ENCODE data around the gene ERMAP. TPM values are rescaled to one million over a fixed set of nuclear protein-coding genes. Genes with fewer than 3 reads are reported as not detected.
A peak's percentile ranks its signal among the peaks of the same experiment; 100 is the strongest.

The ERMAP gene
- total and polyA plus RNA-seq, 2 donors, result 5.0 to 5.7 TPM

DNA sequence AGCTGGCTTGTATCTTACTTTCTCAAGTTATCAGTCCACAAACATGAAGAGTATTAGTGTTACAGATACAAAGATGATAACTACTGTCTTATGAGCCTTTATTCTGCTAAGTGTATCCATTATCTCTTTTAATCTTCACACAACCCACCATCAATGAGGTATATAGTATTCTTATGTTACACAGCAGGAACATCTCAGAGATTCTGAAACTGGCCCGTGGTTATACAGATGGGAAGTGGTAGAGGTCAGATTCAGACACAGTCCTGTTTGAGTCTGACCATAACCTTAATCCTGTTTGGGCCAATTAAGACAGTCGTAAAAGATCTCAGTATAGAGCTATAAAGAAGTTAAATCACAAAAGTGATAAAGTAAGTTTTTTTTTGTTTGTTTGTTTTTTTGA is 37.2 kb upstream of the ERMAP start:
- Histone ChIP-seq H3K4me1 (ENCODE audit: control insufficient read depth in 2 of 2, insufficient read depth in 2 of 2, low read length in 2 of 2) (peaks cover under 1 to 3% of the 10 kb centered on the region in 2 donors), H3K4me3 (ENCODE audit: low read length in 2 of 2) (no peak overlapping the region), H3K27me3 (ENCODE audit: control insufficient read depth in 2 of 2, insufficient read depth in 1 of 2, low read length in 1 of 2) (peaks cover 0 to 2% of the 10 kb centered on the region in 2 donors), H3K36me3 (ENCODE audit: control insufficient read depth in 2 of 2, insufficient read depth in 2 of 2, low read length in 1 of 2) (peaks cover 35 to 56% of the 10 kb centered on the region in 2 donors), H3K27ac (ENCODE audit: low read depth in 1 of 2, low read length in 1 of 2) (no peak overlapping the region), H3K9me3 (ENCODE audit: control insufficient read depth in 2 of 2, insufficient read depth in 1 of 2, low read length in 1 of 2) (no peaks in the 10 kb centered on the region)
- 93% methylated on average over 2 of the region's 2 CpGs for WGBS
- no peak for DNase-seq (ENCODE audit: low read depth in 6 of 9, low spot score in 9 of 9)

- no peak for DNase-seq (ENCODE audit: low read depth in 6 of 9, low spot score in 9 of 9)
- H3K4me1 ChIP-seq (ENCODE audit: control insufficient read depth in 2 of 2, insufficient read depth in 2 of 2, low read length in 2 of 2), result peaks cover 5 to 8% of the 10 kb centered on the region in 2 donors
- 98% methylated on average over 1 of the region's 1 CpG for WGBS
- H3K27ac ChIP-seq (ENCODE audit: low read depth in 1 of 2, low read length in 1 of 2), result no peak overlapping the region
- peaks cover 0 to 6% of the 10 kb centered on the region in 2 donors for H3K27me3 ChIP-seq (ENCODE audit: control insufficient read depth in 2 of 2, insufficient read depth in 1 of 2, low read length in 1 of 2)
- peaks cover 32 to 52% of the 10 kb centered on the region in 2 donors for H3K36me3 ChIP-seq (ENCODE audit: control insufficient read depth in 2 of 2, insufficient read depth in 2 of 2, low read length in 1 of 2)
- H3K9me3 ChIP-seq (ENCODE audit: control insufficient read depth in 2 of 2, insufficient read depth in 1 of 2, low read length in 1 of 2), result no peaks in the 10 kb centered on the region
- no peak overlapping the region for H3K4me3 ChIP-seq (ENCODE audit: low read length in 2 of 2)
Measured at GRCh38 chr1:42780176-42780575, 36.7 kb upstream of the ERMAP start.

- H3K9me3 ChIP-seq (ENCODE audit: control insufficient read depth in 2 of 2, insufficient read depth in 1 of 2, low read length in 1 of 2), result no peaks in the 10 kb centered on the region
- peaks cover 7 to 25% of the 10 kb centered on the region in 2 donors for H3K36me3 ChIP-seq (ENCODE audit: control insufficient read depth in 2 of 2, insufficient read depth in 2 of 2, low read length in 1 of 2)
- H3K27ac ChIP-seq (ENCODE audit: low read depth in 1 of 2, low read length in 1 of 2), result no peak overlapping the region
- no peak overlapping the region for H3K4me3 ChIP-seq (ENCODE audit: low read length in 2 of 2)
- no peak for DNase-seq (ENCODE audit: low read depth in 6 of 9, low spot score in 9 of 9)
- peaks cover 0 to 6% of the 10 kb centered on the region in 2 donors for H3K27me3 ChIP-seq (ENCODE audit: control insufficient read depth in 2 of 2, insufficient read depth in 1 of 2, low read length in 1 of 2)
- H3K4me1 ChIP-seq (ENCODE audit: control insufficient read depth in 2 of 2, insufficient read depth in 2 of 2, low read length in 2 of 2), result peaks cover 5 to 14% of the 10 kb centered on the region in 2 donors
- 98% methylated on average over 2 of the region's 2 CpGs for WGBS
Measured at GRCh38 chr1:42783092-42783491, 33.8 kb upstream of the ERMAP start.

DNA sequence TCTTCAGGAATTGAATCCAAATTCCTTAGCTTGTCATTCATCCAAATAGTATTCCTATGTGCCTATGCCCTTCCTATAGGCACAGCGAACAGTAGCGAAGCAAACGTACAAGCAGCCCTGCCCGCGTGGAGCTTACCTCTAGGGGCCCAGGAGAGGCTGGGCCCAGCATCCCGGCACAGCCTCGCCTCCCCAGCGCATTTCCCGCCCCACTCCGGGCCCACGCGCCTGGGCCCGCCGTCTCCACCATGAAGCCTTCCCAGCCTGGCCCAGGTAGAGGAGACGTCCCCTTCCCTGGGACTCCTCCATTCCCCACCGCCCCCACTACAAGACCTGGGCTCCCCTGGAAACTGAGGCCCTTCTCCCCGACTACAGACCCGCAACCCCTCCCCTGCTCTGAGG is 32.4 kb upstream of the ERMAP start:
- Histone ChIP-seq H3K9me3 (ENCODE audit: control insufficient read depth in 2 of 2, insufficient read depth in 1 of 2, low read length in 1 of 2) (no peaks in the 10 kb centered on the region), H3K36me3 (ENCODE audit: control insufficient read depth in 2 of 2, insufficient read depth in 2 of 2, low read length in 1 of 2) (peaks cover 3 to 21% of the 10 kb centered on the region in 2 donors), H3K27me3 (ENCODE audit: control insufficient read depth in 2 of 2, insufficient read depth in 1 of 2, low read length in 1 of 2) (peaks cover 0 to 6% of the 10 kb centered on the region in 2 donors), H3K4me3 (ENCODE audit: low read length in 2 of 2) (peak overlapping the region; percentile 33 to 42), H3K4me1 (ENCODE audit: control insufficient read depth in 2 of 2, insufficient read depth in 2 of 2, low read length in 2 of 2) (peaks cover 5 to 14% of the 10 kb centered on the region in 2 donors), H3K27ac (ENCODE audit: low read depth in 1 of 2, low read length in 1 of 2) (no peak overlapping the region)
- DNase-seq (ENCODE audit: low read depth in 6 of 9, low spot score in 9 of 9), result no peak
- 93% methylated on average over 18 of the region's 18 CpGs for WGBS

- H3K36me3 ChIP-seq (ENCODE audit: control insufficient read depth in 2 of 2, insufficient read depth in 2 of 2, low read length in 1 of 2), result peaks cover 3 to 21% of the 10 kb centered on the region in 2 donors
- peaks cover 0 to 6% of the 10 kb centered on the region in 2 donors for H3K27me3 ChIP-seq (ENCODE audit: control insufficient read depth in 2 of 2, insufficient read depth in 1 of 2, low read length in 1 of 2)
- peaks cover 5 to 14% of the 10 kb centered on the region in 2 donors for H3K4me1 ChIP-seq (ENCODE audit: control insufficient read depth in 2 of 2, insufficient read depth in 2 of 2, low read length in 2 of 2)
- H3K27ac ChIP-seq (ENCODE audit: low read depth in 1 of 2, low read length in 1 of 2), result no peak within 1 kb of the TSS
- DNase-seq (ENCODE audit: low read depth in 6 of 9, low spot score in 9 of 9), result peak in 2 of 9 donors; percentile 47 to 65
- 8% methylated on average over 54 of the region's 54 CpGs for WGBS
- no peaks in the 10 kb centered on the region for H3K9me3 ChIP-seq (ENCODE audit: control insufficient read depth in 2 of 2, insufficient read depth in 1 of 2, low read length in 1 of 2)
- H3K4me3 ChIP-seq (ENCODE audit: low read length in 2 of 2), result peak within 1 kb of the TSS; percentile 33 to 42
Measured at GRCh38 chr1:42784946-42785693, 31.8 kb upstream of the ERMAP start, which contains the start of gene TMEM269. TSS of gene TMEM269 (plus strand) at chr1:42784991. CDS start at chr1:42789894, 4,903 bp downstream.

- Histone ChIP-seq H3K27ac (ENCODE audit: low read depth in 1 of 2, low read length in 1 of 2) (no peak overlapping the region), H3K4me1 (ENCODE audit: control insufficient read depth in 2 of 2, insufficient read depth in 2 of 2, low read length in 2 of 2) (peaks cover 5 to 14% of the 10 kb centered on the region in 2 donors), H3K4me3 (ENCODE audit: low read length in 2 of 2) (no peak overlapping the region), H3K36me3 (ENCODE audit: control insufficient read depth in 2 of 2, insufficient read depth in 2 of 2, low read length in 1 of 2) (peaks cover 3 to 16% of the 10 kb centered on the region in 2 donors), H3K9me3 (ENCODE audit: control insufficient read depth in 2 of 2, insufficient read depth in 1 of 2, low read length in 1 of 2) (no peaks in the 10 kb centered on the region), H3K27me3 (ENCODE audit: control insufficient read depth in 2 of 2, insufficient read depth in 1 of 2, low read length in 1 of 2) (peaks cover 0 to 6% of the 10 kb centered on the region in 2 donors)
- WGBS, result 96% methylated on average over 5 of the region's 5 CpGs
- no peak for DNase-seq (ENCODE audit: low read depth in 6 of 9, low spot score in 9 of 9)
Measured at GRCh38 chr1:42786097-42786496, 30.8 kb upstream of the ERMAP start.

DNA sequence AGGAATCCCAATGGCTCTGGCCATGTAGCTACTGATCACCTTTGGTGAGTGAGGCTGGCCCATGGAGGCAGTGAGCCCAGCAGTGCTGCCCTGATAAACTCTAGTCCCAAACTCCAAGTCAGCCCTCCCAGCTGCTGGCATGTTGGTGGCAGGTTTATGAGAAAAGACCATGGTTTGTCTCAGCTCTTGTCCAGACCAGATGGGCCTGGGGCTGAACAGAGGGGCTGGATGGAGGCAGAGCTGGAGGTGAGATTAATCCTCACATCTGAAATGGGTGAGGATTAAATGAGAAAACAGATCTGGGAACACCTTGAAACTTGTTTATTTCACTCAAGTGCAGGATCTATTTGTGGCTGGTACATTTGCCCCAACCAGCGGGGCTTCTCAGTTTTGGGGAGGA is 28.9 kb upstream of the ERMAP start:
- WGBS, result 100% methylated on average over 1 of the region's 1 CpG
- H3K4me1 ChIP-seq (ENCODE audit: control insufficient read depth in 2 of 2, insufficient read depth in 2 of 2, low read length in 2 of 2), result peaks cover 5 to 14% of the 10 kb centered on the region in 2 donors
- no peaks in the 10 kb centered on the region for H3K9me3 ChIP-seq (ENCODE audit: control insufficient read depth in 2 of 2, insufficient read depth in 1 of 2, low read length in 1 of 2)
- DNase-seq (ENCODE audit: low read depth in 6 of 9, low spot score in 9 of 9), result no peak
- peaks cover 0 to 7% of the 10 kb centered on the region in 2 donors for H3K36me3 ChIP-seq (ENCODE audit: control insufficient read depth in 2 of 2, insufficient read depth in 2 of 2, low read length in 1 of 2)
- peaks cover 0 to 6% of the 10 kb centered on the region in 2 donors for H3K27me3 ChIP-seq (ENCODE audit: control insufficient read depth in 2 of 2, insufficient read depth in 1 of 2, low read length in 1 of 2)
- H3K27ac ChIP-seq (ENCODE audit: low read depth in 1 of 2, low read length in 1 of 2), result no peak overlapping the region
- H3K4me3 ChIP-seq (ENCODE audit: low read length in 2 of 2), result no peak overlapping the region

GRCh38 chr1:42793824-42794223 is 23.1 kb upstream of the ERMAP start:
- Histone ChIP-seq H3K9me3 (ENCODE audit: control insufficient read depth in 2 of 2, insufficient read depth in 1 of 2, low read length in 1 of 2) (no peaks in the 10 kb centered on the region), H3K27me3 (ENCODE audit: control insufficient read depth in 2 of 2, insufficient read depth in 1 of 2, low read length in 1 of 2) (no peaks in the 10 kb centered on the region), H3K4me3 (ENCODE audit: low read length in 2 of 2) (no peak overlapping the region), H3K27ac (ENCODE audit: low read depth in 1 of 2, low read length in 1 of 2) (no peak overlapping the region), H3K4me1 (ENCODE audit: control insufficient read depth in 2 of 2, insufficient read depth in 2 of 2, low read length in 2 of 2) (peaks cover 5 to 17% of the 10 kb centered on the region in 2 donors), H3K36me3 (ENCODE audit: control insufficient read depth in 2 of 2, insufficient read depth in 2 of 2, low read length in 1 of 2) (no peaks in the 10 kb centered on the region)
- DNase-seq (ENCODE audit: low read depth in 6 of 9, low spot score in 9 of 9), result no peak
- 97% methylated on average over 2 of the region's 2 CpGs for WGBS

DNA sequence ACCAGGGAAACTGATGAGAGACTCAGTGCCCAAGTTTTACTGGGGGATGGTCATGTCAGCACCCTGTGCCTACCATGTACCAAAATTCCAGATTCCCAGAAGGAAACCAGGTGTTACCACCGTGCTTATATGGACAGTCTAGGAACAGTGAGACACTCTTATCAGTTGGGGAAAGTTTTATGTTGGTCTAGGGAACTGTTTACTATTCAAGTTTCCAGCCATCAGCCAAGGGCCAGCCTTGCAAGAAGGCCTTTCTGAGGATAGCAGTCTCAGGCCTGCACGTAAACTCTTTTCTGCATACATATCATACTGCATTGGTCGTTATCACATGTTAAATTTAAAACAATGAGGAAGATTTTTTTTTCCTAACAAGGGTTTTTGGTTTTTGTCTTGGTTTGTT is 19.5 kb upstream of the ERMAP start:
- no peak for DNase-seq (ENCODE audit: low read depth in 6 of 9, low spot score in 9 of 9)
- 98% methylated on average over 3 of the region's 3 CpGs for WGBS
- no peaks in the 10 kb centered on the region for H3K27me3 ChIP-seq (ENCODE audit: control insufficient read depth in 2 of 2, insufficient read depth in 1 of 2, low read length in 1 of 2)
- H3K36me3 ChIP-seq (ENCODE audit: control insufficient read depth in 2 of 2, insufficient read depth in 2 of 2, low read length in 1 of 2), result no peaks in the 10 kb centered on the region
- H3K27ac ChIP-seq (ENCODE audit: low read depth in 1 of 2, low read length in 1 of 2), result no peak overlapping the region
- peaks cover 5 to 17% of the 10 kb centered on the region in 2 donors for H3K4me1 ChIP-seq (ENCODE audit: control insufficient read depth in 2 of 2, insufficient read depth in 2 of 2, low read length in 2 of 2)
- H3K9me3 ChIP-seq (ENCODE audit: control insufficient read depth in 2 of 2, insufficient read depth in 1 of 2, low read length in 1 of 2), result no peaks in the 10 kb centered on the region
- no peak overlapping the region for H3K4me3 ChIP-seq (ENCODE audit: low read length in 2 of 2)

Measured in thymus (tissue), 11 donors.